ENCODE data around the gene ARFGAP3. TPM values are rescaled to one million over a fixed set of nuclear protein-coding genes. Genes with fewer than 3 reads are reported as not detected.

ARFGAP3 gene
- polyA plus RNA-seq, 1 experiment = 79.5 TPM

DNA sequence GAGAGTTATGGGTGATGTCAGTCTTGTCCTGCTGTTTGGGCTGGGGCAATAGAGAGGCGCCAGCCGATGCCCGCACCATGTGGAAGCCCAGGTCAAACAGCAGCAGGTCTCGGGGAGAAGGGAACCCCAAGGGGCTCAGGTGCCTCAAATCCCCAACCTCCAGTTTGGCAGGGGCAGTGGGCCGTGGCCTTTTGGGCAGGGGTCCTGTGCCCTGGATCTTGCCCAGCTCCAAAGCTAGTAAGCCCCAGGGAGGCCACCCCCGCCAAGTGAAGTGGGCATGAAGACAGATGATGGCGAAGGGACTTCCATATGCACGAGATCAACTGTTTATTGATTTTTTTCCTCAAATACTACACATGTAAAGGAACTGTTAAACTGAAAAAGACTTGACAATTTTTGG, 12.4 kb upstream of the ARFGAP3 start:
- POLR2A ChIA-PET = no interaction called here
- TF ChIP-seq, protein P1, sequence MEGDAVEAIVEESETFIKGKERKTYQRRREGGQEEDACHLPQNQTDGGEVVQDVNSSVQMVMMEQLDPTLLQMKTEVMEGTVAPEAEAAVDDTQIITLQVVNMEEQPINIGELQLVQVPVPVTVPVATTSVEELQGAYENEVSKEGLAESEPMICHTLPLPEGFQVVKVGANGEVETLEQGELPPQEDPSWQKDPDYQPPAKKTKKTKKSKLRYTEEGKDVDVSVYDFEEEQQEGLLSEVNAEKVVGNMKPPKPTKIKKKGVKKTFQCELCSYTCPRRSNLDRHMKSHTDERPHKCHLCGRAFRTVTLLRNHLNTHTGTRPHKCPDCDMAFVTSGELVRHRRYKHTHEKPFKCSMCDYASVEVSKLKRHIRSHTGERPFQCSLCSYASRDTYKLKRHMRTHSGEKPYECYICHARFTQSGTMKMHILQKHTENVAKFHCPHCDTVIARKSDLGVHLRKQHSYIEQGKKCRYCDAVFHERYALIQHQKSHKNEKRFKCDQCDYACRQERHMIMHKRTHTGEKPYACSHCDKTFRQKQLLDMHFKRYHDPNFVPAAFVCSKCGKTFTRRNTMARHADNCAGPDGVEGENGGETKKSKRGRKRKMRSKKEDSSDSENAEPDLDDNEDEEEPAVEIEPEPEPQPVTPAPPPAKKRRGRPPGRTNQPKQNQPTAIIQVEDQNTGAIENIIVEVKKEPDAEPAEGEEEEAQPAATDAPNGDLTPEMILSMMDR (IDR thresholded peaks at IDR 0.05; ENCODE audit: insufficient read depth, low read depth, low read length) = no peak
- Histone ChIP-seq H3K4me3 (ENCODE audit: low read depth, low read length) (no peak overlapping the region), H3K36me3 (ENCODE audit: control insufficient read depth, insufficient read depth, low read length) (peaks cover 24% of the 10 kb centered on the region), H3K27me3 (ENCODE audit: control insufficient read depth, insufficient read depth, low read length) (no peaks in the 10 kb centered on the region)
- DNase-seq (ENCODE audit: low read depth) = no peak
- CTCF ChIA-PET = no interaction called here

DNA sequence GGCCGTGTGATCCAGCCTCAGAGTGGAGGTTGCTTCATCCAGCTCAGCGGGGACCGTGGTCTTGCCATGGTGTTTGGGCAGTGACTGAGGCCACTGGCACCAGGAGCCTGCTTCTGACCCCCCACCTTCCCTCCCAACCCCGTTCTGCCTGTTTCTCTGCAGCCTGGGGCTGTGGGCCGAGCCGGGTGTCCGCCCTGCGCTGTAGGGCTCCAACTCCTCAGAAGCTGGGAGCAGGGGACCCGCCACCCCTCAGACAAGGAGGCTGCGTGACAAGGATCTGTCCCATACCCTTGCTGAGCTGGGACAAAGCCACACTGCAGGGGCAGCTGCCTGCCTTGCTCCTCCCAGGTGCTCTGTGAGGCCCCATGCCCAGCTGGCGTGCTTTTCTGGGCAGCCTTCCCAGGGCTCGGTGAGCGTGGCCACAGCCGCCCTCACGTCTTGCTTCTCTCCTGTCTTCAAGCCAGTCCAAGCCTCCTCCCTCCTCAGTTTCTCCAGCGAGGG, 11.7 kb upstream of the ARFGAP3 start:
- H3K4me3 ChIP-seq (ENCODE audit: low read depth, low read length) = no peak overlapping the region
- TF ChIP-seq, protein P1 (IDR thresholded peaks at IDR 0.05; ENCODE audit: insufficient read depth, low read depth, low read length) = no peak
- CTCF ChIA-PET = interaction anchor here (1.9 to 2.3 kb wide), 3 partner anchors 10 to 49 kb away, joined by 8 to 12 read pairs (median 9); no protein-coding TSS in a partner anchor
- POLR2A ChIA-PET = no interaction called here
- H3K27me3 ChIP-seq (ENCODE audit: control insufficient read depth, insufficient read depth, low read length) = no peaks in the 10 kb centered on the region
- peaks cover 22% of the 10 kb centered on the region for H3K36me3 ChIP-seq (ENCODE audit: control insufficient read depth, insufficient read depth, low read length)
- DNase-seq (ENCODE audit: low read depth) = no peak

DNA sequence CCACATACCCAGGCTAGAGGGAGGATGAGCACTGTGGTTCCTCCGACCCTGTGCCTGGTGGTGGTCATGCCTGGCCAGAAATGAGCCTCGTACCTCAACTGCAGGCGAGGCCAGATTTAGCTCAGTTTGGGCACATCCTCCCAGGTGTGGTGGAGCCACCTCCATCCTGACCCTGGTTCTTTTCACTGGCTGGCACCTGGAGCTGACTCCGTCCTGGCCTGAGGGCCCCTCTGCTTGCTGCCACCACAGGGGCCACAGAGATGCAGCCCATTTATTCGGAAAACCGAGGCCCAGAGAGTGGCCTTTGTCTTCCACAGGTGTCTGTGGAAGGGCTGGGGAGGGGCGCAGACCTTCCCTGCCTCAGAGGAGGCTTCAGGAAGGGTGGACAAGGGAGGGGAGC, 9.0 kb upstream of the ARFGAP3 start:
- DNase-seq (ENCODE audit: low read depth) = no peak
- CTCF ChIA-PET = interaction anchor here (2.2 to 2.4 kb wide), 2 partner anchors 26 to 168 kb away, joined by 5 to 15 read pairs; no protein-coding TSS in a partner anchor
- TF ChIP-seq, protein P1 (IDR thresholded peaks at IDR 0.05; ENCODE audit: insufficient read depth, low read depth, low read length) = no peak

DNA sequence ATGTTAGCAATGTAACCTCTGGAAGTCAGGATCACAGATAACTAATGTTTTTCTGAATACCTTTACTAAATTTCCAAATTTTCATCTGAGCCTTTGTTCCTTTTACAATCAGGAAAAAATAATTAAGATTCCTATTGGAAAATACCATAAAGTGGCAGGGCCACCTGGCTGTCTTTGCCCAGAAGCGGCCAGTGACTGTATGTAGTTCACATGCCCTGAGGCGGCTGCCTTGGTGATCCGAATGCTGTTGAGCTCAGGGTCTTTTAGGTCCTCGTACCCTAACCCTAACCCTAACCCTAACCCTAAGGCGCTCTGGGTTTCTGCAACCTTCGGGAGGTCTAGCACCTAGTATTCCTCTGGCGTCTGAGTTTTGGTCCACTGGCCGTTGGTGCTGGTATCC, 8.5 kb upstream of the ARFGAP3 start:
- peaks cover 8% of the 10 kb centered on the region for H3K36me3 ChIP-seq (ENCODE audit: control insufficient read depth, insufficient read depth, low read length)

More for the DNA sequence above, 9.0 kb upstream of the ARFGAP3 start:
- Histone ChIP-seq H3K27me3 (ENCODE audit: control insufficient read depth, insufficient read depth, low read length) (no peaks in the 10 kb centered on the region), H3K36me3 (ENCODE audit: control insufficient read depth, insufficient read depth, low read length) (peaks cover 11% of the 10 kb centered on the region), H3K4me3 (ENCODE audit: low read depth, low read length) (no peak overlapping the region)
- POLR2A ChIA-PET = no interaction called here

DNA sequence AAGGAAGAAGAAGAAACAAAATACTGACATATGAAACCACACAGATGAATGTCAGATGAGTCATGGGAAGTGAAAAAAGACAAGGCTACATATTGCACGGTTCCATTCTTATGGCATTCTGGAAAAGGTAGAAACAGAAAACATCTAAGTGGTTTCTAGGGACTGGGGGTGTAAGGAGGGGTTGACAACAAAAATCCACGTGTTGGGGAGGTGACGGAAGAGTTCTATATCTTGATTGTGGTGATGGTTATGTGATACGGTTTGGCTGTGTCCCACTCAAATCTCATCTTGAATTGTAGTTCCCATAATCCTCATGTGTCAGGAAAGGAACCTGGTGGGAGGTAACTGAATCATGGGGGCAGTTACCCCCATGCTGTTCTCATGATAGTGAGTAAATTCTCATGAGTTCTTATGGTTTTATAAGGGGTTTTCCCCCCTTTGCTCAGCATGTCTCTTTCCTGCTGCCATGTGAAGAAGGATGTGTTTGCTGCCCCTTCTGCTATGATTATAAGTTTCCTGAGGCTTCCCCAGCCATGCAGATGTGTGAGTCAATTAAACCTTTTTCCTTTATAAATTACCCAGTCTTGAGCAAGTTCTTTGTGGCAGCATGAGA, 6.4 kb upstream of the ARFGAP3 start:
- CTCF ChIA-PET = no interaction called here
- Histone ChIP-seq H3K4me3 (ENCODE audit: low read depth, low read length) (no peak overlapping the region), H3K36me3 (ENCODE audit: control insufficient read depth, insufficient read depth, low read length) (no peaks in the 10 kb centered on the region), H3K27me3 (ENCODE audit: control insufficient read depth, insufficient read depth, low read length) (no peaks in the 10 kb centered on the region)
- DNase-seq (ENCODE audit: low read depth) = no peak
- TF ChIP-seq, protein P1 (IDR thresholded peaks at IDR 0.05; ENCODE audit: insufficient read depth, low read depth, low read length) = no peak
- POLR2A ChIA-PET = interaction anchor here (0.6 to 0.7 kb wide), 2 partner anchors 247 to 1449 kb away, joined by 6 to 12 read pairs; partner anchors contain the start of gene SHISAL1

More for the DNA sequence above, 8.5 kb upstream of the ARFGAP3 start:
- Histone ChIP-seq H3K4me3 (ENCODE audit: low read depth, low read length) (no peak overlapping the region), H3K27me3 (ENCODE audit: control insufficient read depth, insufficient read depth, low read length) (no peaks in the 10 kb centered on the region)
- ChIA-PET CTCF (no interaction called here), POLR2A (no interaction called here)
- TF ChIP-seq, protein P1 (IDR thresholded peaks at IDR 0.05; ENCODE audit: insufficient read depth, low read depth, low read length) = no peak
- no peak for DNase-seq (ENCODE audit: low read depth)

All from BJ (cell line).